HL-60 (cell line): ENCODE measurements around the gene TIGD1.

Experiments used
- SPI1 ChIP-seq: IDR thresholded peaks from 2 replicates; pipeline ENCODE4 v1.6.1; 2012; ENCODE audit warnings: low read depth, mild to moderate bottlenecking, borderline replicate concordance
- TF ChIP-seq, protein P1 (sequence below): IDR thresholded peaks from 2 replicates; pipeline ENCODE4 v1.6.1; 2012; ENCODE audit warnings: low read depth; ENCODE audit not compliant: insufficient replicate concordance
- TF ChIP-seq, protein P2 (sequence below): IDR thresholded peaks from one replicate; pipeline ENCODE4 v1.5.1; 2011; ENCODE audit warnings: low read length, control low read depth, inconsistent platforms; ENCODE audit not compliant: insufficient read depth

DNA sequence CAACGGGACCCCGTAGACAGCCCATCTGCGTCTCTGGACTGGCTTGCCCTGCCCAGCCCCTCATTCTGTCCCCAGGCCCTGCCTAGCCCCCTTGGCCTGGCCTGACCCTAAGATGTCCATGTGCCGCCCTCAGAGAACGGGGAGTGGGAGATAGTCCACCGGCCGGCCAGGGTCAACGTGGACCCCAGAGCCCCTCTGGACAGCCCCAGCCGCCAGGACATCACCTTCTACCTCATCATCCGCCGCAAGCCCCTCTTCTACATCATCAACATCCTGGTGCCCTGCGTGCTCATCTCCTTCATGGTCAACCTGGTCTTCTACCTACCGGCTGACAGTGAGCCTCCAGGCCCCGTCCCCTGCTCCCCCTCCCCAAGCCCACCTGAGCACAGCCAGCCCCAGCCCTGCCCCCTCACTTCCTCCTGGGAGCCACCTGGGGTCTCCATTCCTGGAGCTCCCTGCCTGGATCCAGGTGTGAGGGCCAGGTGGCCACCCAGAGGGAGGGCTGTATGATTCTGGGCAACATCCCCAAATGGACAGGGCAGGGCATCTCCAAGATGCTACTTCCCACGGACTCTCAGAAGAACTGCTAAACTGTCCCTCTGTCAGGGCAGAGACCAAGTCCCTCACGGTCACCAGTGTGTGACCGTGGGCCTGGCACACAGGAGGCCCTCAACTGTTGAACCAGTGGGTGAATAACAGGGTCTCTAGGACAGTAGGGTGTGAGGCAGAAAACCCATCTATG is 20.4 kb downstream of the TIGD1 start:
- TF ChIP-seq SPI1 = no peak
- TF ChIP-seq, protein P1, sequence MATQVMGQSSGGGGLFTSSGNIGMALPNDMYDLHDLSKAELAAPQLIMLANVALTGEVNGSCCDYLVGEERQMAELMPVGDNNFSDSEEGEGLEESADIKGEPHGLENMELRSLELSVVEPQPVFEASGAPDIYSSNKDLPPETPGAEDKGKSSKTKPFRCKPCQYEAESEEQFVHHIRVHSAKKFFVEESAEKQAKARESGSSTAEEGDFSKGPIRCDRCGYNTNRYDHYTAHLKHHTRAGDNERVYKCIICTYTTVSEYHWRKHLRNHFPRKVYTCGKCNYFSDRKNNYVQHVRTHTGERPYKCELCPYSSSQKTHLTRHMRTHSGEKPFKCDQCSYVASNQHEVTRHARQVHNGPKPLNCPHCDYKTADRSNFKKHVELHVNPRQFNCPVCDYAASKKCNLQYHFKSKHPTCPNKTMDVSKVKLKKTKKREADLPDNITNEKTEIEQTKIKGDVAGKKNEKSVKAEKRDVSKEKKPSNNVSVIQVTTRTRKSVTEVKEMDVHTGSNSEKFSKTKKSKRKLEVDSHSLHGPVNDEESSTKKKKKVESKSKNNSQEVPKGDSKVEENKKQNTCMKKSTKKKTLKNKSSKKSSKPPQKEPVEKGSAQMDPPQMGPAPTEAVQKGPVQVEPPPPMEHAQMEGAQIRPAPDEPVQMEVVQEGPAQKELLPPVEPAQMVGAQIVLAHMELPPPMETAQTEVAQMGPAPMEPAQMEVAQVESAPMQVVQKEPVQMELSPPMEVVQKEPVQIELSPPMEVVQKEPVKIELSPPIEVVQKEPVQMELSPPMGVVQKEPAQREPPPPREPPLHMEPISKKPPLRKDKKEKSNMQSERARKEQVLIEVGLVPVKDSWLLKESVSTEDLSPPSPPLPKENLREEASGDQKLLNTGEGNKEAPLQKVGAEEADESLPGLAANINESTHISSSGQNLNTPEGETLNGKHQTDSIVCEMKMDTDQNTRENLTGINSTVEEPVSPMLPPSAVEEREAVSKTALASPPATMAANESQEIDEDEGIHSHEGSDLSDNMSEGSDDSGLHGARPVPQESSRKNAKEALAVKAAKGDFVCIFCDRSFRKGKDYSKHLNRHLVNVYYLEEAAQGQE = no peak
- TF ChIP-seq, protein P2, sequence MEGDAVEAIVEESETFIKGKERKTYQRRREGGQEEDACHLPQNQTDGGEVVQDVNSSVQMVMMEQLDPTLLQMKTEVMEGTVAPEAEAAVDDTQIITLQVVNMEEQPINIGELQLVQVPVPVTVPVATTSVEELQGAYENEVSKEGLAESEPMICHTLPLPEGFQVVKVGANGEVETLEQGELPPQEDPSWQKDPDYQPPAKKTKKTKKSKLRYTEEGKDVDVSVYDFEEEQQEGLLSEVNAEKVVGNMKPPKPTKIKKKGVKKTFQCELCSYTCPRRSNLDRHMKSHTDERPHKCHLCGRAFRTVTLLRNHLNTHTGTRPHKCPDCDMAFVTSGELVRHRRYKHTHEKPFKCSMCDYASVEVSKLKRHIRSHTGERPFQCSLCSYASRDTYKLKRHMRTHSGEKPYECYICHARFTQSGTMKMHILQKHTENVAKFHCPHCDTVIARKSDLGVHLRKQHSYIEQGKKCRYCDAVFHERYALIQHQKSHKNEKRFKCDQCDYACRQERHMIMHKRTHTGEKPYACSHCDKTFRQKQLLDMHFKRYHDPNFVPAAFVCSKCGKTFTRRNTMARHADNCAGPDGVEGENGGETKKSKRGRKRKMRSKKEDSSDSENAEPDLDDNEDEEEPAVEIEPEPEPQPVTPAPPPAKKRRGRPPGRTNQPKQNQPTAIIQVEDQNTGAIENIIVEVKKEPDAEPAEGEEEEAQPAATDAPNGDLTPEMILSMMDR = no peak
